ENCODE measurements around the gene CHST14. TPM values are rescaled to one million over a fixed set of nuclear protein-coding genes. Genes with fewer than 3 reads are reported as not detected.

CHST14 gene
- total RNA-seq, 1 donor from 2014 or later: 8.4 TPM

DNA sequence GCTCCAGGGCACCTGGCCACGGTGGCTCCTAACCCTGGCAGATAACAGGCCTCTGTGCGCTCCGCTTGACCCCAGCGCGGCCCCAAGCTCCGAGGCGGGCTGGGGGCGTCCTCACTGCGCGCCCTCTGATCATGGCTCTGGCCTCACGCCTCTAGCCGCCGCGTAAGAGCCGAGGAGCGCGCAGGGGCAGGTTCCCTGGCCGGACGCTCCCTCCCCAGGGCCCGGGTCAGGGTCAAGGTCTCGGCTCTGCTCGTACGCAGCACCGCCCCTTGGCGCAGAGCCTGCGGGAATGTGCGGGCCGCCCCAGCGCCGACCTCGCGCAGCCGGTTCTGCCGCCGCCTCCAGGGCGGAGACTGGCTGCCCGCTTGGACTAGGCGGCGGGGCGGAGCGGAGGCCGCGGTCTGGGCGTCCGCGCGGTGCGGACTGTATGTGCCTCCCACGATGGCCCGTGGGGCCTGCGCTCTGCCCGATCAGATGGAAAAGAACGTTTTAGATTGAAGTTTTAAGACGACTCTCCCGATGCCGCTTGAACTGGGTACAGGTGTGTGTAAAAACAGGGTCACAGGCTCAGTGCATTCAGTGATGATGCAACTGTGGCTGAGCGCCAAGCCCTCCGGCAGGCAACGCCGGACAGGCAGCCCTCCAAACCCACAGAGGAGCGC lies 40.8 kb downstream of the CHST14 start:
- intact Hi-C loops (cut with DNase I): no loop called here
- DNase-seq (ENCODE audit: low spot score): peak; percentile 79

- intact Hi-C loops (cut with DNase I): no loop called here
Observed at GRCh38 chr15:40512440-40512839, 41.7 kb downstream of the CHST14 start.

GRCh38 chr15:40513609-40514008 lies 42.8 kb downstream of the CHST14 start:
- no peak for DNase-seq (ENCODE audit: low spot score)
- intact Hi-C loops (cut with DNase I): no loop called here

More at GRCh38 chr15:40512440-40512839, 41.7 kb downstream of the CHST14 start:
- DNase-seq (ENCODE audit: low spot score): no peak

GRCh38 chr15:40516322-40516721 lies 45.5 kb downstream of the CHST14 start:
- intact Hi-C loops (cut with DNase I): loop anchor here (5.0 kb wide), 1 partner anchor 76 kb away; the partner anchor contains the start of gene KNL1

More at GRCh38 chr15:40516322-40516721, 45.5 kb downstream of the CHST14 start:
- DNase-seq (ENCODE audit: low spot score): no peak

Other genes starting within 250 kb of the CHST14 start
- gene PAK6, start 231.9 kb upstream of the CHST14 start, total RNA-seq: 2.6 TPM
- gene ANKRD63, start 187.9 kb upstream of the CHST14 start, total RNA-seq: not detected
- 4.6 TPM for gene PLCB2, start 163.0 kb upstream of the CHST14 start, total RNA-seq
- gene INAFM2, start 147.3 kb upstream of the CHST14 start, total RNA-seq: 40.0 TPM
- gene CCDC9B, start 130.0 kb upstream of the CHST14 start, total RNA-seq: 178 TPM
- gene PHGR1, start 120.0 kb upstream of the CHST14 start, total RNA-seq: not detected
- gene DISP2, start 112.8 kb upstream of the CHST14 start, total RNA-seq: 1.2 TPM
- 7.5 TPM for gene KNSTRN, start 88.3 kb upstream of the CHST14 start, total RNA-seq
- gene IVD, start 65.2 kb upstream of the CHST14 start, total RNA-seq: 106 TPM
- gene BAHD1, start 30.0 kb upstream of the CHST14 start, total RNA-seq: 17.7 TPM
- 21.3 TPM for gene CCDC32, start 94.1 kb downstream of the CHST14 start, total RNA-seq
- gene RPUSD2, start 98.3 kb downstream of the CHST14 start, total RNA-seq: 8.7 TPM
- 0.43 TPM for gene KNL1, start 123.3 kb downstream of the CHST14 start, total RNA-seq
- gene RAD51, start 224.2 kb downstream of the CHST14 start, total RNA-seq: 0.51 TPM

Measured in cardiac septum (tissue), 1 donor.